K562 (cell line): ENCODE data around the gene MPHOSPH8. TPM values are rescaled to one million over a fixed set of nuclear protein-coding genes. Genes with fewer than 3 reads are reported as not detected.

Source experiments
- ARNT ChIP-seq, 2 experiments: fragments of 450-650 bp; IDR thresholded peaks; 2 replicates each; pipeline ENCODE4 v1.6.1; 2016; ENCODE audit warnings: mild to moderate bottlenecking in 1 of 2
- ATF1 ChIP-seq, 2 experiments: fragments of 450-650 bp in 1 of 2; IDR thresholded peaks; 2 replicates each; pipeline ENCODE4 v1.6.1; 2016; ENCODE audit warnings: missing compliant biosample characterization in 1 of 2, missing genetic modification characterization in 1 of 2
- ELF2 ChIP-seq: fragments of 250-450 bp; sonication (Bioruptor Pico); IDR thresholded peaks from 2 replicates; pipeline ENCODE4 v1.5.0; 2021; ENCODE audit warnings: mild to moderate bottlenecking
- ETS2 ChIP-seq: IDR thresholded peaks from 2 replicates; pipeline ENCODE4 v1.6.1; 2016; ENCODE audit warnings: borderline replicate concordance, missing genetic modification characterization, mild to moderate bottlenecking, moderate library complexity, missing compliant biosample characterization; ENCODE audit not compliant: poor library complexity, severe bottlenecking
- GABPA ChIP-seq: fragments of 200-800 bp; sonication (Bioruptor generic); conservative IDR thresholded peaks from 2 replicates; pipeline ENCODE4 v1.6.1; 2016; ENCODE audit warnings: low read depth, missing genetic modification characterization, missing compliant biosample characterization
- RAD21 ChIP-seq, 2 experiments: fragments of 250-450 bp in 1 of 2; fragments of 450-650 bp in 1 of 2; sonication (Bioruptor Pico) in 1 of 2; formaldehyde crosslinking in 1 of 2; IDR thresholded peaks in 1 of 2; conservative IDR thresholded peaks in 1 of 2; 2 replicates each; pipeline versions ENCODE4 v1.4.0 to v1.8.0; 2020 to 2022; ENCODE audit warnings: mild to moderate bottlenecking in 2 of 2, moderate library complexity in 1 of 2
- SMAD4 ChIP-seq: fragments of 250-450 bp; sonication (Bioruptor Pico); conservative IDR thresholded peaks from 2 replicates; pipeline ENCODE4 v1.8.0; 2021; ENCODE audit warnings: inconsistent platforms, mild to moderate bottlenecking, moderate library complexity
- ZNF583 ChIP-seq: fragments of 250-450 bp; sonication (Bioruptor Pico); IDR thresholded peaks from 2 replicates; pipeline ENCODE4 v1.4.0; 2020
- polyA plus RNA-seq, 8 experiments: library from polyadenylated mRNA; depleted of rRNA in 4 of 8; stranded (reverse) in 5 of 8; unstranded in 3 of 8; fragments of >200 nt; fragmentation: Nextera tagmentation in 2 of 8; fragmentation: Illumina TruSeq in 1 of 8; extraction: Ambion mirVana in 2 of 8; extraction: Trizol in 1 of 8; gene quantifications; 2 replicates each; pipeline versions ENCODE4 v1.2.1 to v1.2.3, GENCODE V29; 2011 to 2014; ENCODE audit warnings: inconsistent platforms in 1 of 8, missing spikeins in 1 of 8
- total RNA-seq, 7 experiments: library from RNA; depleted of rRNA in 6 of 7; stranded (reverse); fragments of >200 nt in 6 of 7; fragmentation: Illumina TruSeq in 2 of 7; extraction: Trizol in 2 of 7; gene quantifications; 2 replicates each; pipeline versions ENCODE4 v1.2.1 to v1.2.3, GENCODE V29; 2011 to 2021; ENCODE audit warnings: low replicate concordance in 1 of 7
- TF ChIP-seq, protein P1 (sequence below): fragments of 450-650 bp; IDR thresholded peaks from 2 replicates; pipeline ENCODE4 v1.6.1; 2016; ENCODE audit warnings: mild to moderate bottlenecking, moderate library complexity
- TF ChIP-seq, protein P2 (sequence below): sonication (generic); formaldehyde crosslinking; IDR thresholded peaks from 2 replicates; pipeline ENCODE4 v1.8.0; 2022; ENCODE audit warnings: mild to moderate bottlenecking, missing genetic modification reagents
- TF ChIP-seq, protein P3 (sequence below): fragments of 450-650 bp; IDR thresholded peaks from 2 replicates; pipeline ENCODE4 v1.6.1; 2017; ENCODE audit warnings: antibody characterized with exemption

Gene MPHOSPH8
- total and polyA plus RNA-seq, 9 of the 15 experiments (the other 6 are each of a cell fraction or from before 2014, with no cell fraction given): 10.3 to 24.8 (median 16.6) TPM

DNA sequence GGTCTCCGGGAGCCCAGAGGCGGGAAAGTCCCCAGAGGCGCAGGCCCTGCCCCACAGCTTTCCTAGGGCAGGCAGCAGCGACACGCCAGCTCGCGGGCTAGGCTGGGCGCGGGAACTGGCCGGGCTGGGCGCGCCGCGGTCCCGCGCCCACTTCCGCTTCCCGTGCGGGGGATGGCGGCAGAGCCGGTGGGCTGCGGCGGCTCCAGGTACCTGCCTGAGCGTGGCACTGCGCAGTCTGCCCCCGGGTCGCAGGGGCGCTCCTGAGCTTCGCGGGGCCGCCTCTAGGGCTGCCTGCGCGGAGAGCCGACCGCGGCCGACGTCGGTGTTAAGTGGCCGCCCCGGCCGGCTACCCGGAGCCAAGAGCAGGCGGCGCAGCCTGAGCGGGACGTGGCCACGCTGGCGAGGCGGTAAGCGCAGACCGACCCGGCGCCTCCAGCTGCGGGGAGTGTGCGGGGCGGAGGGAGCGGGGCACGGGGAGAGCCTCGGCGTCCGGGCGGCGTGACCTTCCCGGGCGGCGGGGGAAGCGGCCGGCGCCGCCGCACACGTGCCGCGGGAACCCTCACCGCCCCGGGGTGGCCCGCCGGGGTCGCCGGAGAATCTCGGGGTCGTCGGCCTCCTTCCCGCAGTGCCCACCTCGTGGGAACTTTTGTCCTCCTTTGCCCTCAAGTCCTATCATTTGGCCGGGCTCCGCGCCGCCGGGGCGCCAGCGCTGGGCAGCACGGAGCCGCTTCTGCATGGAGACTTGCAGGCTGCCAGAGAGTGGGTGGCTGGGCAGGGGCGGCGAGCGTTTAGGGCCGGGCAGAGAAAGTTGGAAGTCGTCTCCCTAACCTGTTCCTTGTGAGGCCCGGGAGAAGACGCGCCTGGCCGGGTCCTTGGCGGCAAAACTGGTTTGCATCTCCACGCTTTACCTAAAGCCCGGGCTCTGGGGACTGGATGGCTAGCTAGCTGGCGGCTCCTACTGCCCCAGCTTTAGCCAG is 31.4 kb upstream of the MPHOSPH8 start (continued):
- TF ChIP-seq, protein P1, sequence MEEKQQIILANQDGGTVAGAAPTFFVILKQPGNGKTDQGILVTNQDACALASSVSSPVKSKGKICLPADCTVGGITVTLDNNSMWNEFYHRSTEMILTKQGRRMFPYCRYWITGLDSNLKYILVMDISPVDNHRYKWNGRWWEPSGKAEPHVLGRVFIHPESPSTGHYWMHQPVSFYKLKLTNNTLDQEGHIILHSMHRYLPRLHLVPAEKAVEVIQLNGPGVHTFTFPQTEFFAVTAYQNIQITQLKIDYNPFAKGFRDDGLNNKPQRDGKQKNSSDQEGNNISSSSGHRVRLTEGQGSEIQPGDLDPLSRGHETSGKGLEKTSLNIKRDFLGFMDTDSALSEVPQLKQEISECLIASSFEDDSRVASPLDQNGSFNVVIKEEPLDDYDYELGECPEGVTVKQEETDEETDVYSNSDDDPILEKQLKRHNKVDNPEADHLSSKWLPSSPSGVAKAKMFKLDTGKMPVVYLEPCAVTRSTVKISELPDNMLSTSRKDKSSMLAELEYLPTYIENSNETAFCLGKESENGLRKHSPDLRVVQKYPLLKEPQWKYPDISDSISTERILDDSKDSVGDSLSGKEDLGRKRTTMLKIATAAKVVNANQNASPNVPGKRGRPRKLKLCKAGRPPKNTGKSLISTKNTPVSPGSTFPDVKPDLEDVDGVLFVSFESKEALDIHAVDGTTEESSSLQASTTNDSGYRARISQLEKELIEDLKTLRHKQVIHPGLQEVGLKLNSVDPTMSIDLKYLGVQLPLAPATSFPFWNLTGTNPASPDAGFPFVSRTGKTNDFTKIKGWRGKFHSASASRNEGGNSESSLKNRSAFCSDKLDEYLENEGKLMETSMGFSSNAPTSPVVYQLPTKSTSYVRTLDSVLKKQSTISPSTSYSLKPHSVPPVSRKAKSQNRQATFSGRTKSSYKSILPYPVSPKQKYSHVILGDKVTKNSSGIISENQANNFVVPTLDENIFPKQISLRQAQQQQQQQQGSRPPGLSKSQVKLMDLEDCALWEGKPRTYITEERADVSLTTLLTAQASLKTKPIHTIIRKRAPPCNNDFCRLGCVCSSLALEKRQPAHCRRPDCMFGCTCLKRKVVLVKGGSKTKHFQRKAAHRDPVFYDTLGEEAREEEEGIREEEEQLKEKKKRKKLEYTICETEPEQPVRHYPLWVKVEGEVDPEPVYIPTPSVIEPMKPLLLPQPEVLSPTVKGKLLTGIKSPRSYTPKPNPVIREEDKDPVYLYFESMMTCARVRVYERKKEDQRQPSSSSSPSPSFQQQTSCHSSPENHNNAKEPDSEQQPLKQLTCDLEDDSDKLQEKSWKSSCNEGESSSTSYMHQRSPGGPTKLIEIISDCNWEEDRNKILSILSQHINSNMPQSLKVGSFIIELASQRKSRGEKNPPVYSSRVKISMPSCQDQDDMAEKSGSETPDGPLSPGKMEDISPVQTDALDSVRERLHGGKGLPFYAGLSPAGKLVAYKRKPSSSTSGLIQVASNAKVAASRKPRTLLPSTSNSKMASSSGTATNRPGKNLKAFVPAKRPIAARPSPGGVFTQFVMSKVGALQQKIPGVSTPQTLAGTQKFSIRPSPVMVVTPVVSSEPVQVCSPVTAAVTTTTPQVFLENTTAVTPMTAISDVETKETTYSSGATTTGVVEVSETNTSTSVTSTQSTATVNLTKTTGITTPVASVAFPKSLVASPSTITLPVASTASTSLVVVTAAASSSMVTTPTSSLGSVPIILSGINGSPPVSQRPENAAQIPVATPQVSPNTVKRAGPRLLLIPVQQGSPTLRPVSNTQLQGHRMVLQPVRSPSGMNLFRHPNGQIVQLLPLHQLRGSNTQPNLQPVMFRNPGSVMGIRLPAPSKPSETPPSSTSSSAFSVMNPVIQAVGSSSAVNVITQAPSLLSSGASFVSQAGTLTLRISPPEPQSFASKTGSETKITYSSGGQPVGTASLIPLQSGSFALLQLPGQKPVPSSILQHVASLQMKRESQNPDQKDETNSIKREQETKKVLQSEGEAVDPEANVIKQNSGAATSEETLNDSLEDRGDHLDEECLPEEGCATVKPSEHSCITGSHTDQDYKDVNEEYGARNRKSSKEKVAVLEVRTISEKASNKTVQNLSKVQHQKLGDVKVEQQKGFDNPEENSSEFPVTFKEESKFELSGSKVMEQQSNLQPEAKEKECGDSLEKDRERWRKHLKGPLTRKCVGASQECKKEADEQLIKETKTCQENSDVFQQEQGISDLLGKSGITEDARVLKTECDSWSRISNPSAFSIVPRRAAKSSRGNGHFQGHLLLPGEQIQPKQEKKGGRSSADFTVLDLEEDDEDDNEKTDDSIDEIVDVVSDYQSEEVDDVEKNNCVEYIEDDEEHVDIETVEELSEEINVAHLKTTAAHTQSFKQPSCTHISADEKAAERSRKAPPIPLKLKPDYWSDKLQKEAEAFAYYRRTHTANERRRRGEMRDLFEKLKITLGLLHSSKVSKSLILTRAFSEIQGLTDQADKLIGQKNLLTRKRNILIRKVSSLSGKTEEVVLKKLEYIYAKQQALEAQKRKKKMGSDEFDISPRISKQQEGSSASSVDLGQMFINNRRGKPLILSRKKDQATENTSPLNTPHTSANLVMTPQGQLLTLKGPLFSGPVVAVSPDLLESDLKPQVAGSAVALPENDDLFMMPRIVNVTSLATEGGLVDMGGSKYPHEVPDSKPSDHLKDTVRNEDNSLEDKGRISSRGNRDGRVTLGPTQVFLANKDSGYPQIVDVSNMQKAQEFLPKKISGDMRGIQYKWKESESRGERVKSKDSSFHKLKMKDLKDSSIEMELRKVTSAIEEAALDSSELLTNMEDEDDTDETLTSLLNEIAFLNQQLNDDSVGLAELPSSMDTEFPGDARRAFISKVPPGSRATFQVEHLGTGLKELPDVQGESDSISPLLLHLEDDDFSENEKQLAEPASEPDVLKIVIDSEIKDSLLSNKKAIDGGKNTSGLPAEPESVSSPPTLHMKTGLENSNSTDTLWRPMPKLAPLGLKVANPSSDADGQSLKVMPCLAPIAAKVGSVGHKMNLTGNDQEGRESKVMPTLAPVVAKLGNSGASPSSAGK: no peak
- no peak for TF ChIP-seq ETS2 (tag)
- TF ChIP-seq ARNT (IDR thresholded peaks at IDR 0.05): no peak
- TF ChIP-seq, protein P2, sequence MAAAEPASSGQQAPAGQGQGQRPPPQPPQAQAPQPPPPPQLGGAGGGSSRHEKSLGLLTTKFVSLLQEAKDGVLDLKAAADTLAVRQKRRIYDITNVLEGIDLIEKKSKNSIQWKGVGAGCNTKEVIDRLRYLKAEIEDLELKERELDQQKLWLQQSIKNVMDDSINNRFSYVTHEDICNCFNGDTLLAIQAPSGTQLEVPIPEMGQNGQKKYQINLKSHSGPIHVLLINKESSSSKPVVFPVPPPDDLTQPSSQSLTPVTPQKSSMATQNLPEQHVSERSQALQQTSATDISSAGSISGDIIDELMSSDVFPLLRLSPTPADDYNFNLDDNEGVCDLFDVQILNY (CRISPR knock-in tag): no peak
- peak; percentile 38; the same call in 1 of the 2 replicates for TF ChIP-seq SMAD4
- TF ChIP-seq RAD21 (CRISPR knock-in tag; conservative IDR thresholded peaks at IDR 0.05 in 1 of 2, IDR thresholded peaks at IDR 0.05 in 1 of 2): no peak
- TF ChIP-seq GABPA (tag): peak; percentile 67
- no peak for TF ChIP-seq ELF2 (CRISPR knock-in tag)
- TF ChIP-seq, protein P3, sequence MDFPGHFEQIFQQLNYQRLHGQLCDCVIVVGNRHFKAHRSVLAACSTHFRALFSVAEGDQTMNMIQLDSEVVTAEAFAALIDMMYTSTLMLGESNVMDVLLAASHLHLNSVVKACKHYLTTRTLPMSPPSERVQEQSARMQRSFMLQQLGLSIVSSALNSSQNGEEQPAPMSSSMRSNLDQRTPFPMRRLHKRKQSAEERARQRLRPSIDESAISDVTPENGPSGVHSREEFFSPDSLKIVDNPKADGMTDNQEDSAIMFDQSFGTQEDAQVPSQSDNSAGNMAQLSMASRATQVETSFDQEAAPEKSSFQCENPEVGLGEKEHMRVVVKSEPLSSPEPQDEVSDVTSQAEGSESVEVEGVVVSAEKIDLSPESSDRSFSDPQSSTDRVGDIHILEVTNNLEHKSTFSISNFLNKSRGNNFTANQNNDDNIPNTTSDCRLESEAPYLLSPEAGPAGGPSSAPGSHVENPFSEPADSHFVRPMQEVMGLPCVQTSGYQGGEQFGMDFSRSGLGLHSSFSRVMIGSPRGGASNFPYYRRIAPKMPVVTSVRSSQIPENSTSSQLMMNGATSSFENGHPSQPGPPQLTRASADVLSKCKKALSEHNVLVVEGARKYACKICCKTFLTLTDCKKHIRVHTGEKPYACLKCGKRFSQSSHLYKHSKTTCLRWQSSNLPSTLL: no peak
- TF ChIP-seq ATF1 (CRISPR knock-in tag; IDR thresholded peaks at IDR 0.05): no peak
- TF ChIP-seq ATF1 (tag; IDR thresholded peaks at IDR 0.05): no peak
- no peak for TF ChIP-seq ZNF583
